TTC549 (cell line): ENCODE results near the gene PSENEN.
A peak's percentile ranks its signal among the peaks of the same experiment; 100 is the strongest.

Experiments used
- FAIRE-seq: peaks from 2 replicates; lab custom pipeline; 2012; peaks lifted over from hg19 to GRCh38; lab: Jason Lieb, UNC

Gene PSENEN

GRCh38 chr19:35745328-35746086 lies at the start of gene PSENEN, which contains the start of gene U2AF1L4:
TSS of gene PSENEN (plus strand) at chr19:35745651. CDS start at chr19:35745931, 280 bp downstream.
TSS of gene U2AF1L4 (minus strand) at chr19:35745418. CDS start at chr19:35745391, 27 bp downstream.
- peak; percentile 94 for FAIRE-seq

- no peak for FAIRE-seq
Observed at GRCh38 chr19:35695895-35696422, 49.5 kb upstream of the PSENEN start.

- FAIRE-seq: no peak
Observed at GRCh38 chr19:35696835-35697234, 48.6 kb upstream of the PSENEN start.

- FAIRE-seq: peak; percentile 93
Observed at GRCh38 chr19:35702223-35703012, 43.0 kb upstream of the PSENEN start.

- FAIRE-seq: no peak
Observed at GRCh38 chr19:35703343-35703742, 42.1 kb upstream of the PSENEN start.

- no peak for FAIRE-seq
Observed at GRCh38 chr19:35704218-35704617, 41.2 kb upstream of the PSENEN start, which contains the start of gene ZBTB32. TSS of gene ZBTB32 (plus strand) at chr19:35704558. CDS start at chr19:35714627, 10,069 bp downstream.

- no peak for FAIRE-seq
Observed at GRCh38 chr19:35708391-35708790, 37.1 kb upstream of the PSENEN start.

- FAIRE-seq: no peak
Observed at GRCh38 chr19:35710784-35711723, 34.4 kb upstream of the PSENEN start.

- FAIRE-seq: no peak
Observed at GRCh38 chr19:35712567-35713505, 32.6 kb upstream of the PSENEN start.

GRCh38 chr19:35713506-35713850 lies 32.0 kb upstream of the PSENEN start:
- FAIRE-seq: no peak

GRCh38 chr19:35713904-35714495 lies 31.5 kb upstream of the PSENEN start:
- no peak for FAIRE-seq

GRCh38 chr19:35714601-35715354 lies 30.7 kb upstream of the PSENEN start:
- FAIRE-seq: no peak

- no peak for FAIRE-seq
Observed at GRCh38 chr19:35715355-35715809, 30.1 kb upstream of the PSENEN start.

- FAIRE-seq: no peak
Observed at GRCh38 chr19:35715981-35716800, 29.3 kb upstream of the PSENEN start.

- no peak for FAIRE-seq
Observed at GRCh38 chr19:35716801-35717664, 28.4 kb upstream of the PSENEN start.

- no peak for FAIRE-seq
Observed at GRCh38 chr19:35717665-35718344, 27.6 kb upstream of the PSENEN start, which contains the start of gene KMT2B. TSS of gene KMT2B (plus strand) at chr19:35718003. CDS start at chr19:35718019, 16 bp downstream.
